Lung (tissue), 12 donors: ENCODE measurements around the gene MARCHF3. TPM values are rescaled to one million over a fixed set of nuclear protein-coding genes. Genes with fewer than 3 reads are reported as not detected.
A peak's percentile ranks its signal among the peaks of the same experiment; 100 is the strongest.

Experiments used
- ATAC-seq: fragments of 200-7000 bp; cut with Tn5 transposase; one replicate; pipeline ENCODE4 v1.9.1; 2020; ENCODE audit warnings: moderate number of reproducible peaks; ENCODE audit not compliant: insufficient read depth, low FRiP score
- DNase-seq, 3 donors: peaks; one replicate each; pipeline ENCODE4 v3.0.0-alpha.2; 2013 to 2017
- H3K27ac ChIP-seq, 2 donors: one replicate each; pipeline ENCODE4 v1.5.1; 2013; ENCODE audit warnings: mild to moderate bottlenecking in 2 of 2, moderate library complexity in 2 of 2, control low read depth in 1 of 2, inconsistent platforms in 1 of 2, low read depth in 1 of 2, low read length in 1 of 2
- H3K27me3 ChIP-seq, 3 donors: one replicate each; pipeline ENCODE4 v1.5.1; 2013; ENCODE audit warnings: low read length in 2 of 3; ENCODE audit not compliant: control insufficient read depth in 3 of 3, insufficient read depth in 3 of 3
- H3K36me3 ChIP-seq, 4 donors: one replicate each; pipeline ENCODE4 v1.5.1; 2013; ENCODE audit warnings: low read length in 4 of 4, mild to moderate bottlenecking in 1 of 4, moderate library complexity in 1 of 4; ENCODE audit not compliant: control insufficient read depth in 4 of 4, insufficient read depth in 4 of 4
- H3K4me1 ChIP-seq, 5 donors: one replicate each; pipeline ENCODE4 v1.5.1; 2013; ENCODE audit warnings: low read length in 5 of 5, mild to moderate bottlenecking in 2 of 5, moderate library complexity in 1 of 5; ENCODE audit not compliant: control insufficient read depth in 5 of 5, insufficient read depth in 5 of 5
- H3K4me3 ChIP-seq: one replicate; pipeline ENCODE4 v1.5.1; 2013; ENCODE audit warnings: mild to moderate bottlenecking, control low read depth, moderate library complexity
- H3K9ac ChIP-seq, 2 donors: one replicate each; pipeline ENCODE4 v1.5.1; 2013; ENCODE audit warnings: low read length in 2 of 2, control low read depth in 1 of 2; ENCODE audit not compliant: insufficient read depth in 1 of 2
- H3K9me3 ChIP-seq, 4 donors: one replicate each; pipeline ENCODE4 v1.5.1; 2013; ENCODE audit warnings: low read length in 3 of 4, mild to moderate bottlenecking in 1 of 4, moderate library complexity in 1 of 4; ENCODE audit not compliant: control insufficient read depth in 4 of 4, insufficient read depth in 3 of 4
- CTCF ChIP-seq: IDR thresholded peaks from 2 replicates; pipeline ENCODE4 v1.5.1; 2012; ENCODE audit warnings: mild to moderate bottlenecking; ENCODE audit errors: control extremely low read depth, extremely low read depth
- whole genome bisulfite sequencing, 2 donors: extraction: QIAGEN DNeasy Blood & Tissue Kit; methylation state at CpG; one replicate each; pipeline ENCODE4 v1.1.7; 2013; 5-methylcytosine and 5-hydroxymethylcytosine counted together
- polyA plus RNA-seq, 2 donors: library from polyadenylated mRNA; stranded (reverse); fragments of 200-250 nt; gene quantifications; one replicate each; pipeline ENCODE4 v1.2.1, GENCODE V29; 2013
- total RNA-seq, 2 donors: library from RNA; depleted of rRNA in 1 of 2; stranded (reverse); fragments of >200 nt in 1 of 2; gene quantifications; one replicate each; pipeline ENCODE4 v1.2.1, GENCODE V29; 2014 to 2021
- donor health status: control.
- donor health status: control.
- donor health status: Bipolar disorder and iron deficiency.
- donor health status: healthy.
- donor health status: DM: yes; HTN: yes; CAD: no.

Gene MARCHF3
- total and polyA plus RNA-seq, 4 donors: 3.7 to 17.0 (median 13.1) TPM

DNA sequence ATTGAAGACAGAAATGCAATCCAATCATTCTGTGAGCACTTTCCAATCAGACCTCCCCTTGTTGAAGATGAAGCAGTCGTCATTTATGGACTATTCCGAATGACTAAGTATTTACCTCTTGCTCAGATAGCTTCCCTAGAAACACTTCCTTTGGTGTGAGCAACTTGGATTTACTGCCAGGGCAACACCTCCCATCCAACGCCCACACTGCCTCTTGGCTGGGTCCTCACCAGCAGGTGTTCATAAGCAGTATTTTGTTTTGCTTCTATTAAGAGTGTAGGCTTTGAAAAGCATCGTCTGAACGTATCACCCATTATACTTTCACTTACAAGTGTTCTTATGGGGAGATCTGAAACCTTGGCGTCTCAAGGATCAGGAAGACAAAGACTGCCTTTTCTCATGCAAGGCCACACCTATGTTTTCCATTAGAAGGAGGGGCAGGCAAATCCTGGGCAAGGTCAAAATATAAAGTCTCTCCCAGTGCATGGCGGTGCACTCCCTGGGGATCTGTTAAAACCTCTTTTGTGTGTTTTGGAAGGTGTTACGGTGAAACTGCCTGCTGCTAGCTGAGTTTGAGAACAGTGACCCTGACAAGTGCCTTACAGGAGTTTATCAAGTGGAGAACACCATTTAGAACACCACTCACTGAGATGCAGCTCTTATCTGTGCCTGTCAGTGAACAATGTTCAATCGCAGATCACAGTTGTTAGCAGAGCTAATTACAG is 10.6 kb upstream of the MARCHF3 start:
- Histone ChIP-seq H3K4me3 (no peak overlapping the region), H3K36me3 (no peaks in the 10 kb centered on the region), H3K9ac (no peak overlapping the region), H3K9me3 (no peaks in the 10 kb centered on the region), H3K27ac (peak overlapping the region in 1 of 2 donors; percentile 57), H3K4me1 (peaks cover 0 to 11% (median 0%) of the 10 kb centered on the region in 5 donors), H3K27me3 (no peaks in the 10 kb centered on the region)
- no peak for TF ChIP-seq CTCF
- 42 to 73% methylated on average over 9 of the region's 9 CpGs for WGBS, 2 donors
- DNase-seq: peak in 1 of 3 donors; percentile 11
- peak; percentile 71 for ATAC-seq

GRCh38 chr5:127038550-127038949 is 8.2 kb upstream of the MARCHF3 start:
- no peak for ATAC-seq

DNA sequence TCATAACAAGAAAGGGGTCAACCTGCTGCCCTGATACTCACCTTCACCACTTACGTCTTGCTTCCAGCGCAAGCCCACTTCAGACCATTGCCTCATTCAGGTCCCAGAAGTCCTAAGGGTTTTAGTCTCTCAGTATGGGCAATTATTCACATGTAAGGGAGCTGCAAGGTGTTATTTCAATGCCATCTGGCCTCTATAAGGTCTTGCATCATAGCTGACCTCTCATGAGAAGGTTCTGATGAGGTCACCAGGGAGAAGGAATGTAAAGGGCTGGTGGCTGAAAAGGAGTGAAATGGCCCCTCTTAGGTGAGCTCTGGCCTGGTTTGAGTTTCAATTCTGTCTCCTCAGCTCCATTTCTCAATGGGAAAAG is 1.5 kb upstream of the MARCHF3 start:
- ATAC-seq: no peak
- no peaks in the 10 kb centered on the region for H3K36me3 ChIP-seq
- H3K4me3 ChIP-seq: no peak overlapping the region
- H3K4me1 ChIP-seq: peaks cover 0 to 15% (median 5%) of the 10 kb centered on the region in 5 donors
- TF ChIP-seq CTCF: no peak
- DNase-seq: no peak
- H3K9ac ChIP-seq: no peak overlapping the region
- no peaks in the 10 kb centered on the region for H3K9me3 ChIP-seq
- peaks cover 0 to 39% (median 27%) of the 10 kb centered on the region in 3 donors for H3K27me3 ChIP-seq
- no peak overlapping the region for H3K27ac ChIP-seq
- 82 to 89% methylated on average over 2 of the region's 2 CpGs for WGBS, 2 donors

More at GRCh38 chr5:127038550-127038949, 8.2 kb upstream of the MARCHF3 start:
- Histone ChIP-seq H3K27ac (no peak overlapping the region), H3K4me3 (no peak overlapping the region), H3K9ac (no peak overlapping the region), H3K4me1 (peaks cover 0 to 11% (median 0%) of the 10 kb centered on the region in 5 donors), H3K9me3 (no peaks in the 10 kb centered on the region), H3K36me3 (no peaks in the 10 kb centered on the region), H3K27me3 (peaks cover 0 to 3% (median 0%) of the 10 kb centered on the region in 3 donors)
- WGBS, 2 donors: 69 to 83% methylated on average over 4 of the region's 4 CpGs
- TF ChIP-seq CTCF: no peak
- no peak for DNase-seq
